ENCODE results near the gene CFLAR.

DNA sequence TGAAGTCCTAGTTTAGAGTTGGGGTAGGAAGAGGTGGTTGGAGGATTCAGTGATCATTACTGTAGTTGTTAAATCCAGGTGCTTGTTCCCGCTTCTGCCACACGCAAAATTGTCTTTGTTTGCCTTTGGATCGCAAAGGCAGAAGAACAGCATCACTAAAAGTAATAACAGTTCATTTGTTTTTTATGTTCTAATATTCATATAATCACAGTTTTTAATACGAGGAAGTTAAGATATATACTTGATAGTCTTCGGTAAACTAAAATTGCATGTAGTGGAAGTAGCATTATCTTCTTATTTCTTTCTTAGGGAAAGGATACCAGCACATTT lies 43.8 kb upstream of the CFLAR start:
- TF ChIP-seq, protein P1, sequence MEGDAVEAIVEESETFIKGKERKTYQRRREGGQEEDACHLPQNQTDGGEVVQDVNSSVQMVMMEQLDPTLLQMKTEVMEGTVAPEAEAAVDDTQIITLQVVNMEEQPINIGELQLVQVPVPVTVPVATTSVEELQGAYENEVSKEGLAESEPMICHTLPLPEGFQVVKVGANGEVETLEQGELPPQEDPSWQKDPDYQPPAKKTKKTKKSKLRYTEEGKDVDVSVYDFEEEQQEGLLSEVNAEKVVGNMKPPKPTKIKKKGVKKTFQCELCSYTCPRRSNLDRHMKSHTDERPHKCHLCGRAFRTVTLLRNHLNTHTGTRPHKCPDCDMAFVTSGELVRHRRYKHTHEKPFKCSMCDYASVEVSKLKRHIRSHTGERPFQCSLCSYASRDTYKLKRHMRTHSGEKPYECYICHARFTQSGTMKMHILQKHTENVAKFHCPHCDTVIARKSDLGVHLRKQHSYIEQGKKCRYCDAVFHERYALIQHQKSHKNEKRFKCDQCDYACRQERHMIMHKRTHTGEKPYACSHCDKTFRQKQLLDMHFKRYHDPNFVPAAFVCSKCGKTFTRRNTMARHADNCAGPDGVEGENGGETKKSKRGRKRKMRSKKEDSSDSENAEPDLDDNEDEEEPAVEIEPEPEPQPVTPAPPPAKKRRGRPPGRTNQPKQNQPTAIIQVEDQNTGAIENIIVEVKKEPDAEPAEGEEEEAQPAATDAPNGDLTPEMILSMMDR (conservative IDR thresholded peaks at IDR 0.05; ENCODE audit: low read length): no peak
- no peak for TF ChIP-seq EZH2phosphoT487 (IDR thresholded peaks at IDR 0.05; ENCODE audit: borderline replicate concordance)

Measured in Loucy (cell line).